SK-N-MC (cell line): Measurements from ENCODE around the gene OSBPL10.

Source experiments
- DNase-seq: peaks from one replicate; pipeline ENCODE4 v3.0.0-alpha.2; 2011; ENCODE audit warnings: low read depth, low spot score
- H3K27ac ChIP-seq: fragments of 200-600 bp; sonication (generic); 2 replicates; pipeline ENCODE4 v1.5.1; 2016; ENCODE audit warnings: mixed run types
- H3K36me3 ChIP-seq: fragments of 200-600 bp; sonication (generic); 2 replicates; pipeline ENCODE4 v1.6.1; 2017; ENCODE audit warnings: antibody characterized with exemption, low read length, mixed read lengths; ENCODE audit not compliant: insufficient read depth
- H3K4me3 ChIP-seq: fragments of 200-600 bp; sonication (generic); 2 replicates; pipeline ENCODE4 v1.5.1; 2016
- H3K9ac ChIP-seq: fragments of 200-600 bp; sonication (generic); 2 replicates; pipeline ENCODE4 v1.8.0; 2017; ENCODE audit warnings: mixed run types, mixed read lengths; ENCODE audit not compliant: insufficient read length
- H3K9me3 ChIP-seq: fragments of 200-600 bp; sonication (generic); 2 replicates; pipeline ENCODE4 v1.6.1; 2017; ENCODE audit warnings: low read depth, mild to moderate bottlenecking, antibody characterized with exemption, low read length, moderate library complexity, mixed read lengths
- EZH2 ChIP-seq: fragments of 200-600 bp; sonication (generic); IDR thresholded peaks from one replicate; pipeline ENCODE4 v1.6.1; 2017; ENCODE audit warnings: antibody characterized with exemption
- FOXP2 ChIP-seq: optimal IDR thresholded peaks from 2 replicates; pipeline ENCODE3; 2011; ENCODE audit warnings: mild to moderate bottlenecking, moderate library complexity; ENCODE audit not compliant: insufficient read depth; ENCODE audit errors: extremely low read length, control extremely low read depth
- POLR2AphosphoS5 ChIP-seq: IDR thresholded peaks from 2 replicates; pipeline ENCODE4 v1.6.1; 2012; ENCODE audit warnings: mild to moderate bottlenecking, low read depth, low read length, borderline replicate concordance

The OSBPL10 gene

DNA sequence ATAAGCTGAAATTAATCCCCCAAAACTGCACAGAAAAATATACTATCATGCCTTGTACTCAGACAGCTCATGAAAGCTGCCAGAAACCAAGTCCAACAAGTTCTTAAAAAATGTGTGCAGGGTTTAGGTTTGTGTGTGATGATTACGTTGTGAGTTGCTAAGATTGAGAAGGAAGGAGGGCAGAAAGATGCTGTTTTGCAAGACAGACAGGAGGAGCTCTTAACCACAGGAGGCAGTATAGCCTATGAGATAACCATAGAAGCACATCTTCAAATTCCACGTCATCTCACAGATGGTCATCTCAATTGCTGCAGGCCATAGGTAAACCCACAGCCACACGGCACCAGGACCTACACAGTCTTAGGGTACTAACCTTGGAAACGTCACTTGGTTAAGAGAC lies 256.4 kb downstream of the OSBPL10 start:
- no peak overlapping the region for H3K4me3 ChIP-seq
- DNase-seq: no peak
- no peak overlapping the region for H3K9ac ChIP-seq

DNA sequence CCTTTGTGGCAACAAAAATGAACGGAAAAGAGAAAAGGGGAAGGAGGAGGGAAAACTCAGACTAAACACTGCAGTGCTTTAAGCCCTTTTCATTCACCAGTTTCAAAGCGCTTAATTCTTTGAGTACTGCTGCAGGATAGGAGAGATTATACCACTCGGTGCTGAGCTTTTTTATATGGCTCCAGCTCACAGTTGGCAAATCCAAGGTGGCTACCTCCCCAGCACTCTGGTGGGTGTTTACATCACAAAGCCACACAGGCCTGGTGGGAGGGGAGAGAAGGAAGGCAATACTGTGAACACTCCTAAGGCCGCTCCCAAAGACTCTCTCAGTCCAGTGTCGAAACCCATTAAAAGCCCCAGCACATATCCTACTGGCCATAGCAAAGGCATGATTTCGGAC lies 256.9 kb downstream of the OSBPL10 start:
- H3K27ac ChIP-seq: no peak overlapping the region
- H3K9ac ChIP-seq: no peak overlapping the region
- no peaks in the 10 kb centered on the region for H3K36me3 ChIP-seq
- TF ChIP-seq EZH2 (no peak), POLR2AphosphoS5 (no peak), FOXP2 (no peak)
- DNase-seq: no peak
- H3K4me3 ChIP-seq: no peak overlapping the region
- no peaks in the 10 kb centered on the region for H3K9me3 ChIP-seq

More for the DNA sequence above, 256.4 kb downstream of the OSBPL10 start:
- TF ChIP-seq POLR2AphosphoS5 (no peak), EZH2 (no peak)
- H3K36me3 ChIP-seq: no peaks in the 10 kb centered on the region
- no peak overlapping the region for H3K27ac ChIP-seq
- H3K9me3 ChIP-seq: no peaks in the 10 kb centered on the region

DNA sequence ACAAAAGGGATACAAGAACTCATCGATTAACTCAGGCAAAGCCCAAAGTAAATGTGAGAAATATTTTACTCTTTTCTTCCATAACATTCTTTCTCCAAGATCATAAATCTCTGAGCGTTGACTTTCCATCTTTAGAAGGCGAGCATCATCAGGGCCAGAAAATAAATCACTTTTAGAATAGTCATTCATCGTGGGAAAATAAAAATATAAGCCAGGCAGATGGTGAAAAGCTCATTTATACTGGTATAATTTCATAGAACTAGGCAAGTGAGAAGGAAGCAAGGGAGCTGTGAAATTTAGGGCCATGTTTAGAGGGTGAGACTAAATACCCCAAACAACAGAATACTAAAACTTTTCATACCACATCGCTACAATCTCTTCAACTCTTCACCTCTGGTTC lies 257.4 kb downstream of the OSBPL10 start:
- H3K27ac ChIP-seq: no peak overlapping the region
- H3K9ac ChIP-seq: no peak overlapping the region
- no peaks in the 10 kb centered on the region for H3K36me3 ChIP-seq
- TF ChIP-seq EZH2 (no peak), FOXP2 (no peak), POLR2AphosphoS5 (no peak)
- no peak overlapping the region for H3K4me3 ChIP-seq
- no peak for DNase-seq
- H3K9me3 ChIP-seq: no peaks in the 10 kb centered on the region

- Histone ChIP-seq H3K4me3 (no peak overlapping the region), H3K9me3 (no peaks in the 10 kb centered on the region), H3K36me3 (no peaks in the 10 kb centered on the region), H3K9ac (no peak overlapping the region), H3K27ac (no peak overlapping the region)
- TF ChIP-seq POLR2AphosphoS5 (no peak), EZH2 (no peak)
- no peak for DNase-seq
These were observed 259.4 kb downstream of the OSBPL10 start for GRCh38 chr3:31721676-31722075.

DNA sequence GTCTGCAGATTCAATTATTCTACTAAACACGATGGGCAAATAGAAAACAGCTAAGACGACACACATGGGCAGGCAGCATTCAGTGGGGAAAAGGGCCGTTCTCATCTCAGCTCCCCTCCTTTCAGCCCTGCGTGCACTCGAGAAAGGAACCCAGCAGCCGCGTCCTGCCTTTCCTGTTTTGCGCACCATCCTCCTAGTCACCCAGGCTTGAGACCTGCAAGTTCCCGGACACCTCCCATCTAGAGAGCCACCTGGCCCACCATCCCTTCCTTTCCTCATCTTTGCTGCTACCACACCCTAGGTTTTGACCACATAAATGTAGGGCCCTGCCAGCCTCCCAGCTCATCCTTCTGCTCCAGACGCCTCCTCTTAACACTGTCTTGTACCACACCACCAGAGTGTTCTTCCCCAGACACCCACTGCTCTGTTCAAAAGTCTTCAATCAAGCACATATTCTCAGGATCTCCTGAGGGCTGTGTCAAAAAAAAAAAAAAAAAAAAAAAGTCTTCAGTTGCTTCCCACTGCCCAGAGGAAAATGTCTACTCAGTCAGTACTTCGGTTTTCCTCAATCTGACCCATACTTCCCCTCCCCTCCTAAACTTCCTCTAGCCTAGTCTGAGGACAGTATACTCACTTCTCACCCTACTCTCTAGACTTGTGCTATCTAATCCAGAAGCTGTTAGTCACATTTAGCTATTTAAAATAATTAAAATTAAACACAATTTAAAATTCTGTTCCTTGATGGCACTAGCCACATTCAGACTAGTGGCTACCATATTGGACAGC lies 266.4 kb downstream of the OSBPL10 start:
- no peak for TF ChIP-seq EZH2
- no peak for TF ChIP-seq FOXP2
- no peak overlapping the region for H3K9ac ChIP-seq
- no peaks in the 10 kb centered on the region for H3K9me3 ChIP-seq
- H3K4me3 ChIP-seq: no peak overlapping the region
- no peak for DNase-seq
- H3K27ac ChIP-seq: no peak overlapping the region
- no peaks in the 10 kb centered on the region for H3K36me3 ChIP-seq

GRCh38 chr3:31713816-31714215 lies 267.2 kb downstream of the OSBPL10 start:
- Histone ChIP-seq H3K9ac (no peak overlapping the region), H3K36me3 (no peaks in the 10 kb centered on the region), H3K9me3 (no peaks in the 10 kb centered on the region), H3K27ac (no peak overlapping the region), H3K4me3 (no peak overlapping the region)
- TF ChIP-seq EZH2 (no peak), POLR2AphosphoS5 (no peak), FOXP2 (no peak)
- DNase-seq: no peak

DNA sequence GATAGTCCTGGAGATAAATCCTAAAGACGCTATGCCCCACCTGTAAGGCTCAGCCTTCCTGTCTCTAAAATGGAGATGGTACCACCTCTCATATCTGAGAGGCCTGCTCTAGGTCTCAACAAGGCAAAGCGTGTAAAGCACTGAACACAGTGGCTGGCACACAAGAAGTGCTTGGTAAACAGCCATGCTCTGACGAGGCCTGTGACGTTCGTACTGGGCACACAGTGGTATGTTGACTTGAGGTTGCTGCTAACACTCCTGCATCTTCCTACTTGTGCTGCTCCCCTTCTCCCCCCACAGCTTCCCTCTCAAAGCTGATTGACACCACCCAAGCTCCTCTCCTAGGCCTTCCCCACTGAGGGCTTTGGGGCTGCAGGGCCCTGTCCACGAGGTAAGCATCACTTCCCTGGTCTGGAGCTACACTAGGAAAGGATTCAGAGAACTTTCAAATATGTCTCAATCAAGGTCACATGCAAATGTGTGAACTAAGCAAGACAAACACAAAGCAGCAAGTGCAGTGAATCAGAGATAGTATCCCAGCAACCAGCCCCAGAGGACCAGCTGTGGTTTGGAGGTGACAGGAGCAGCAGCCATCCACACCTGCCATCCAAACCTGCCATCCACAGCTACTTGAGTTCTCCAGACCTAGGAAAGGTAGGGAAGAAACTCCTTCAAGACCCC lies 270.8 kb downstream of the OSBPL10 start:
- TF ChIP-seq FOXP2 (no peak), POLR2AphosphoS5 (no peak), EZH2 (no peak)
- DNase-seq: no peak
- H3K36me3 ChIP-seq: no peaks in the 10 kb centered on the region
- no peak overlapping the region for H3K9ac ChIP-seq
- no peak overlapping the region for H3K27ac ChIP-seq
- H3K9me3 ChIP-seq: no peaks in the 10 kb centered on the region
- H3K4me3 ChIP-seq: no peak overlapping the region

- no peak overlapping the region for H3K9ac ChIP-seq
- no peak for DNase-seq
- TF ChIP-seq EZH2 (no peak), FOXP2 (no peak), POLR2AphosphoS5 (no peak)
- H3K4me3 ChIP-seq: no peak overlapping the region
- no peak overlapping the region for H3K27ac ChIP-seq
- no peaks in the 10 kb centered on the region for H3K36me3 ChIP-seq
- H3K9me3 ChIP-seq: no peaks in the 10 kb centered on the region
These were observed 271.5 kb downstream of the OSBPL10 start for GRCh38 chr3:31709526-31709925.

DNA sequence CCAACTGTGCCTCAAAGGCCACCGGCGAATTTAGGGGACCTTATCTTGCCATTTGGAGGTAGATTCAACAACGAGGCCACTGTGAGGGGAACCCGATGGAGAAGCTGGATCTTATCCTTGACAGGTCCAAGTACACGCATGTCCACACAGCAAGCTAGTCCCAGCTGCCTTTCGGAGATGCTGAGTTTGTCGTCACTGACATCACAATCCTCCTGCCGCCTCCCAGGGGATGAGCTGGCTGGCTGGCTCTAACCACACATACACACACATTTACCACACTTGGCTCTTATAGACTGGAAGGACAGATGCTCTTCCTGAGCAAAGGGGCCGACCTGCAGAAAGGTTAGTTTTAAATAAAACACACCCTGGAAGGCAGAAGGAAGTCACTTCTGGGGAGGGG lies 272.1 kb downstream of the OSBPL10 start:
- H3K36me3 ChIP-seq: no peaks in the 10 kb centered on the region
- no peaks in the 10 kb centered on the region for H3K9me3 ChIP-seq
- H3K27ac ChIP-seq: no peak overlapping the region
- H3K4me3 ChIP-seq: no peak overlapping the region
- no peak for DNase-seq
- H3K9ac ChIP-seq: no peak overlapping the region
- TF ChIP-seq POLR2AphosphoS5 (no peak), EZH2 (no peak), FOXP2 (no peak)
